ENCODE measurements around the gene ZFYVE9. TPM values are rescaled to one million over a fixed set of nuclear protein-coding genes. Genes with fewer than 3 reads are reported as not detected.

The ZFYVE9 gene
- total and polyA plus RNA-seq, 2 of the 13 experiments (the other 11 are each of a cell fraction or from before 2014, with no cell fraction given), result 9.2 to 19.8 TPM

- TF ChIP-seq THAP9 (CRISPR knock-in tag; IDR thresholded peaks at IDR 0.05; ENCODE audit: borderline replicate concordance) (no peak), MEF2D (CRISPR knock-in tag; IDR thresholded peaks at IDR 0.05) (peak; percentile 64), SOX6 (IDR thresholded peaks at IDR 0.05) (no peak), SOX6 (CRISPR knock-in tag; IDR thresholded peaks at IDR 0.05) (peak; percentile 99), DRAP1 (CRISPR knock-in tag; IDR thresholded peaks at IDR 0.05) (no peak), SMARCC2 (IDR thresholded peaks at IDR 0.05) (no peak), KLF13 (CRISPR knock-in tag; IDR thresholded peaks at IDR 0.05) (no peak), ZGPAT (CRISPR knock-in tag; IDR thresholded peaks at IDR 0.05) (peak; percentile 80), CBX1 (IDR thresholded peaks at IDR 0.05; ENCODE audit: low read depth) (no peak), MXD4 (CRISPR knock-in tag; IDR thresholded peaks at IDR 0.05) (no peak), ZNF770 (CRISPR knock-in tag; IDR thresholded peaks at IDR 0.05) (no peak), FOXC1 (CRISPR knock-in tag; IDR thresholded peaks at IDR 0.05; ENCODE audit: borderline replicate concordance) (no peak), ZNF792 (CRISPR knock-in tag; IDR thresholded peaks at IDR 0.05) (peak; percentile 51; the same call in 1 of the 2 replicates), KAT8 (CRISPR knock-in tag; IDR thresholded peaks at IDR 0.05) (0 out of 2 replicates have a peak, but pooled peaks have one; percentile 40), CHD4 (IDR thresholded peaks at IDR 0.05; ENCODE audit: borderline replicate concordance, low read length) (no peak), ATM (IDR thresholded peaks at IDR 0.05; ENCODE audit: borderline replicate concordance) (no peak), GABPB1 (CRISPR knock-in tag; IDR thresholded peaks at IDR 0.05) (0 out of 2 replicates have a peak, but pooled peaks have one; percentile 18), KAT7 (CRISPR knock-in tag; IDR thresholded peaks at IDR 0.05; ENCODE audit: borderline replicate concordance) (peak; percentile 57; the same call in 1 of the 2 replicates), HNF4G (IDR thresholded peaks at IDR 0.05; ENCODE audit: borderline replicate concordance, low read depth, low read length) (no peak), HNF4G (CRISPR knock-in tag; IDR thresholded peaks at IDR 0.05; ENCODE audit: borderline replicate concordance, low read depth) (no peak), ZSCAN22 (CRISPR knock-in tag; IDR thresholded peaks at IDR 0.05) (no peak), ZNF678 (CRISPR knock-in tag; IDR thresholded peaks at IDR 0.05) (no peak), SMARCE1 (IDR thresholded peaks at IDR 0.05; ENCODE audit: borderline replicate concordance) (no peak), RAD51 (IDR thresholded peaks at IDR 0.05; ENCODE audit: borderline replicate concordance) (no peak), ZNF510 (CRISPR knock-in tag; IDR thresholded peaks at IDR 0.05; ENCODE audit: low read depth) (no peak)
These were observed 43.6 kb upstream of the ZFYVE9 start (continued) for GRCh38 chr1:52098139-52098871.

Data from HepG2 (cell line).